ENCODE measurements around the gene SUSD4.

Gene SUSD4

DNA sequence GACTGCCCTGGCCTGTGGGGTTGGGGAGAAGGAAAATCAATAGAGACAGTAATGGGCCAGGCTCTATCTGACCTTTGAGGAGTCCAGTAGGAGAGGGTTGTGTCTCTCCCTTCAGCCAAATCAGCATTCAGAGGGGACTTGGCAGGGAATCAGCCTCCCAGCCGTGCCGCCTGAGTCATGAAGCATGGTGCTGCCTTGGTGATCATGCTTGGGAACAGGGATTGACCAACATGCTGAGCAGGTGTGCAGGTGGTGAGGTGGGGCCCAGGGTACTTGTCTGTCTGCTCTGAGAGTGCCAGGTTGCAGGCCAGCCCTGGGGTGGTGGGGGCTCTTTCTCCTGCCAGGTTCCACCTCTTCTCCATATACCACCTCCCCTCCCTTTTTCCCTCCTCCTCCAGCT, 162.0 kb downstream of the SUSD4 start:
- no peak overlapping the region for H3K27ac ChIP-seq
- no peak for DNase-seq (ENCODE audit: low spot score)
- TF ChIP-seq, protein P1, sequence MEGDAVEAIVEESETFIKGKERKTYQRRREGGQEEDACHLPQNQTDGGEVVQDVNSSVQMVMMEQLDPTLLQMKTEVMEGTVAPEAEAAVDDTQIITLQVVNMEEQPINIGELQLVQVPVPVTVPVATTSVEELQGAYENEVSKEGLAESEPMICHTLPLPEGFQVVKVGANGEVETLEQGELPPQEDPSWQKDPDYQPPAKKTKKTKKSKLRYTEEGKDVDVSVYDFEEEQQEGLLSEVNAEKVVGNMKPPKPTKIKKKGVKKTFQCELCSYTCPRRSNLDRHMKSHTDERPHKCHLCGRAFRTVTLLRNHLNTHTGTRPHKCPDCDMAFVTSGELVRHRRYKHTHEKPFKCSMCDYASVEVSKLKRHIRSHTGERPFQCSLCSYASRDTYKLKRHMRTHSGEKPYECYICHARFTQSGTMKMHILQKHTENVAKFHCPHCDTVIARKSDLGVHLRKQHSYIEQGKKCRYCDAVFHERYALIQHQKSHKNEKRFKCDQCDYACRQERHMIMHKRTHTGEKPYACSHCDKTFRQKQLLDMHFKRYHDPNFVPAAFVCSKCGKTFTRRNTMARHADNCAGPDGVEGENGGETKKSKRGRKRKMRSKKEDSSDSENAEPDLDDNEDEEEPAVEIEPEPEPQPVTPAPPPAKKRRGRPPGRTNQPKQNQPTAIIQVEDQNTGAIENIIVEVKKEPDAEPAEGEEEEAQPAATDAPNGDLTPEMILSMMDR (IDR thresholded peaks at IDR 0.05) = no peak
- H3K4me3 ChIP-seq = no peak overlapping the region

DNA sequence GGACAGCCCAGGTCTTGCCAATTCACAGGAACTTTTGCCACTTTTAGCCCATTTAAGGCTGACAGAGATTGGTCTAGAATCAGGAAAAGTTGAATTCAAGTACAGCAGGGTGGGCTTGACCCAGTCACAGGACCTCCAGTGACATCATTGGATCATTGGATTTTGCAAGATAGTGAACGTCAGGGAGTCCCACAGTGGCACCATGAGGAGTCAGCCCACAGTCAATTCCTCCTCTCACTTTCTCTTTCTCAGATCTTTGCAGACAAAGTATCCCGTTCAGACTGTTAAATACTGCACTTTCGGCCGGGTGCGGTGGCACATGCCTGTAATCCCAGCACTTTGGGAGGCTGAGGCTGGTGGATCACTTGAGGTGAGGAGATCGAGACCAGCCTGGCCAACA, 163.1 kb downstream of the SUSD4 start:
- Histone ChIP-seq H3K4me3 (no peak overlapping the region), H3K27ac (no peak overlapping the region)
- TF ChIP-seq, protein P1 (IDR thresholded peaks at IDR 0.05) = no peak
- DNase-seq (ENCODE audit: low spot score) = no peak

DNA sequence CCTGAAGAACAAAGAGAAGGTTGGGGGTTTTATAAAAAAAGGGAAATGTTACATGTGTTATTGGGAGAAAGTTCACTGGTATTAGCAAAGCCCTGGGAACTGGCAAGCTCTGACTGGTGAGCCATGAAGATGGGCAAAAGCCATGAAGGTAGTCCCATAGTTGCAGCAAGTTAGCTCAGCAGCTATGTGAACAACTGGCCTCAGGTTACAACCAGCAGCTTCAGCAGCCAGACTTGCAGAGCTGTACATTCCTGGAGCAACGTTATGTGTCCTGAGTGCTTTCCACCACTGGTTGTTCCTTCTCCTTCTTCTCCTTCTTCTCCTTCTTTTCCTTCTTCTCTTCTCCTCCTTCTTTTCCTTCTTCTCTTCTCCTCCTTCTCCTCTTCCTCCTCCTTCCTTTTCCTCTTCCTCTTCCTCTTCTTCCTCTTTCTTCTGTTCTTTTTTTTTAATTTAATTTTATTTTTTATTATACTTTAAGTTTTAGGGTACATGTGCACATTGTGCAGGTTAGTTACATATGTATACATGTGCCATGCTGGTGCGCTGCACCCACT, 164.8 kb downstream of the SUSD4 start:
- DNase-seq (ENCODE audit: low spot score) = no peak
- TF ChIP-seq, protein P1 (IDR thresholded peaks at IDR 0.05) = no peak
- Histone ChIP-seq H3K27ac (no peak overlapping the region), H3K4me3 (no peak overlapping the region)

DNA sequence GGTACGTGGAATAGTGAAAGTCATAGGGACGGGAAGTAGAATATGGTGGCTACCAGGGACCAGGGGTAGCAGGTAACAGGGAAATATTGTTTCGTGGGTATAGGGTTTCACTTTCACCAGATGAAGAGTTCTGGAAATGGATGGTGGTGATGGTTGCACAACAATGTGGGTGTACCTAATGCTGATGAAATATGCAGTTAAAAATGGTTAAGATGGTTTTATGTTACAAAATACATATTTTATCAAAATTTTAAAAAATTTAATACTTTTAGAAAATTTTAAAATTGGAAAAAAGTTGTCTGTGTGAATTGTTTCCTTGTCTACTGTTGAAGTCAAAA, 165.4 kb downstream of the SUSD4 start:
- DNase-seq (ENCODE audit: low spot score) = no peak
- H3K27ac ChIP-seq = no peak overlapping the region
- TF ChIP-seq, protein P1 (IDR thresholded peaks at IDR 0.05) = no peak
- H3K4me3 ChIP-seq = no peak overlapping the region

DNA sequence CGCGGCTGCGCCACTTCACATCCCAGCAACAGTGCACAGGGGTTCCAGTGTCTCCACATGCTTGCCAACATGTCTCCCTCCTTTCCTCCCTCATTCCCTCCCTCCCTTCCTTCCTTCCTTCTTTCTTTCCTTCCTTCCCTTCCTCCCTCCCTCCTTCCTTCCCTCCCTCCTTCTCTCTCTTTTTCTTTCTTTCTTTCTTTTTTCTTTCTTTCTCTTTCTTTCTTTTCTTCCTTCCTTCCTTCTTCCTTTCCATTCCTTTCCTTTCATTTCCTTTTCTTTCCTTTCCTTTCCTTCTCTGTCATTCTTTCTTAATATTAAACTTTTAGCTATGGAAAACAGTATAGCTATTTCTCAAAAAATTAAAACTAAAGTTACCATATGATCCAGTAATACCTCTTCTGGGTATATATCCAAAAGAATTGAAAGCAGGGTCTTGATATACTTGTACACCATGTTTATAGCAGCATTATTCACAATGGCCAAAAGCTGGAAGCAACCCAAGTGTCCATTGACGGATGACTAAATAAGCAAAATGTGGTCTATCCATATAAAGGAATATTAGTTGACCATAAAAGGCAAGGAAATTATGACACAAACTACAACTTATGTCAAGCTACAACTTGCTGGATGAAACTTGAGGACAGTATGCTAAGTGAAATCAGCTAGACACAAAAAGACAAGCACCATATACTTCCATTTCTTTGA, 165.9 kb downstream of the SUSD4 start:
- Histone ChIP-seq H3K27ac (no peak overlapping the region), H3K4me3 (no peak overlapping the region)
- TF ChIP-seq, protein P1 (IDR thresholded peaks at IDR 0.05) = no peak
- no peak for DNase-seq (ENCODE audit: low spot score)

DNA sequence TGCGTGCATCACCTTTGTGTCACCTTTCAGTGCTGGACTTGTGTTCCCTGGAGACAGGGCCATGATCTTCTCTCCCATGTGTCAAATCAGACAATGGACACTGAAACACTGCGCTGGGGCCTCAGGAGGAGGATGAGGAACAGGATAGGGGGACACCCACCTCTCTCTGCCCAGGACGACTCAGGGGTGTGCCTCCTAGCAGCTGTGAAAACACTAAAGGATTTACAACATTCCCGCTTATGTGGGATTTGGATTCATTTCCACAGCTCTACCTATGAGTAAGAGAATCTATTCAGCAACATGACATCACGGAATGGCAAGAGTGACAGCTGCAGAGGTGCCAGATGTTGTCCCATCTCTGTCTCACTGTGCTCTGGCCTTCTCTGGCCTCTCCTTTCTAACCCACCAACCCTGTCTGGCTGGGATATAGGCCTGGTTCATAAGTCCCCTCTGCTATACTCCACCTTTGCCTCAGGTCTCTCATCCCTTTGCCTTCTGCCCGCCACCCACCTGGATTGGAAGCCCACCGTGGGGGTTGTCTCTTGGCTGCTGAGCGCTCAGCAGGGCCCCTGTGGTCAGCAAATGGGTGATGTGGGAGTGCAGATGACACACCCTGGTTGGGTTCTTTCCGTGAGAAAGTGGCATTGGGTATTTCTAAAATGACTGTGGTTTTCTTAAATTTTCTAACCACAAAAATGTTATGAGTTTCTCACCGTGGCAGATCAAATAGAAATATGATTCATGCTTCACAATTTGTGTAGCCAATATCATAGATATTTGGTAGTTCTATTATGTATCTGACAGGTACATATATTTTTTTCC, 173.9 kb downstream of the SUSD4 start:
- TF ChIP-seq, protein P1 (IDR thresholded peaks at IDR 0.05) = no peak
- Histone ChIP-seq H3K27ac (no peak overlapping the region), H3K4me3 (no peak overlapping the region)
- no peak for DNase-seq (ENCODE audit: low spot score)

All from coronary artery (tissue), 2 donors.